Large intestine (tissue), 3 donors: ENCODE data around the gene EBF3. TPM values are rescaled to one million over a fixed set of nuclear protein-coding genes. Genes with fewer than 3 reads are reported as not detected.

ENCODE experiments used
- DNase-seq, 2 donors: peaks; one replicate each; pipeline versions ENCODE4 v3.0.0 to v3.0.0-alpha.2; 2013
- H3K27ac ChIP-seq: one replicate; pipeline ENCODE4 v1.5.1; 2013; ENCODE audit warnings: low read length
- H3K27me3 ChIP-seq: 2 replicates; pipeline ENCODE4 v1.6.1; 2013; ENCODE audit warnings: low read length; ENCODE audit not compliant: control insufficient read depth, insufficient read depth
- H3K36me3 ChIP-seq: 2 replicates; pipeline ENCODE4 v1.6.1; 2013; ENCODE audit warnings: low read length; ENCODE audit not compliant: control insufficient read depth, insufficient read depth
- H3K4me1 ChIP-seq: one replicate; pipeline ENCODE4 v1.6.1; 2013; ENCODE audit warnings: low read length; ENCODE audit not compliant: control insufficient read depth, insufficient read depth
- H3K4me3 ChIP-seq: one replicate; pipeline ENCODE4 v1.5.1; 2013; ENCODE audit warnings: low read length
- H3K9me3 ChIP-seq: one replicate; pipeline ENCODE4 v1.6.1; 2013; ENCODE audit warnings: mild to moderate bottlenecking, low read depth, low read length, moderate library complexity; ENCODE audit not compliant: control insufficient read depth
- WGBS: methylation state at CpG from one replicate; pipeline ENCODE4 v1.1.5; 2013; ENCODE audit warnings: low lambda C conversion rate; ENCODE audit not compliant: insufficient coverage; 5-methylcytosine and 5-hydroxymethylcytosine counted together
- polyA plus RNA-seq: library from polyadenylated mRNA; unstranded; fragments of 120-200 nt; gene quantifications from one replicate; pipeline ENCODE4 v1.2.1, GENCODE V29; 2013

The EBF3 gene
- polyA plus RNA-seq, 1 donor, result 7.5 TPM

DNA sequence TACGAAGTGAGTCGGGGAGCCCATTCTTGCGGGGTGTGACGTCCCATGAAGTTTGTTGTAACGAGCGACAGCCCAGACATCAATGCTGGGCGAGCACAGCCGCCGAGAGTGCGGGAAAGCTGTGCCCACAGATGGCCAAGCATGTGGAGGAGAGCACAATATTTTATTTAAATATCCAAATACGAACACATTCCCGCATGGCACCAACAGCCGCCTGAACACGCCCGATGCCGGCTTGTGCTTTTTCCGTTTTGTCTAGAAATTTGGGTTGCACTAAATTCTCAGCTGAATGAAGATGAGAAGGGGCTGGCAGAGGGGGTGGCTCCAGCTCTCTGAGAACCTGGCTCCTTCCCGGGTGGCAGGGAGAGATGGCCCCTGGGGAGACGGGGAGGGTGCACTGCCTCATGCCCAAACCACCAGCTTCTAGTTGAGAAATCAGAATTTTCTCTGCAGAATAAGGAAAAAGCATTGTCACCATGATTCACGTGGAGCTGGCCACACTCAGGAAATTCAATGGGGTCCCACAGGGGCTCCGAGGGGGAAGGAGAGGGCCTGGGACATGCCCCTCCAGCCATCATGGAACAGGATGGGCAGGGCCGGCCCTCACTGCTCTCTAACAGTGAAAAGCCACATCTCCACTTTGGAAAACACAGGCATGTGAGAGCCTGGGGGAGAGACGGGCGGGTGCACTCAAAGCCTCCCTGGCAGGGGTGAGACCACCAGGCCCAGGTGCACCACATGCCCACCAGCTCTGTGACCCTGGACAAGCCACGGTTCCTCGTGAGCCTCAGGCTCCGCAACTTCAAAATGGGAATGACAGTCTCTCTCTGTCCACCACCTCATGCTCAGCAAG lies 48.3 kb downstream of the EBF3 start:
- no peak overlapping the region for H3K4me3 ChIP-seq
- no CpG with 5 or more reads among the region's 27 CpGs for WGBS
- H3K36me3 ChIP-seq, result no peaks in the 10 kb centered on the region
- H3K27me3 ChIP-seq, result no peaks in the 10 kb centered on the region
- no peaks in the 10 kb centered on the region for H3K4me1 ChIP-seq
- no peaks in the 10 kb centered on the region for H3K9me3 ChIP-seq
- DNase-seq, result no peak
- no peak overlapping the region for H3K27ac ChIP-seq

DNA sequence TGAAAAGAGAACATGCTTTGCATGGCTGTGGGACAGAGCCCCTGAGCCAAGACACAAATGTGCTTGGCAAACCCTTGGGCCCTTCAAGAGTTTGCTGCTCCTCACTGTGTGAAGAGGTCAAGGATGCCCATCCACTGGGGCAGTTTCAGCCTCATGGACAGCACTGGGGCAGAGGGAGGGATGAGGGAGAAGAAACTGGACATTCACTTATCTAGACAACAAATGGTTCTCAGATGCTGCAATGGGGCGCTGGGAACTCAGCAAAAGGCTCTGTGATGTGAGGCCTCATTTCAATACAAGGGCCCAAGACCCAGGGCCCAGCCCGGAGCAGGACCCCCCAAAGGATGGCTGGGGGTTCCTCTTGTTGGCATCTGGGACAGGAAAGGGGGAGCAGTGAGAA lies 49.1 kb downstream of the EBF3 start:
- no peak overlapping the region for H3K4me3 ChIP-seq
- DNase-seq, result no peak
- H3K36me3 ChIP-seq, result no peaks in the 10 kb centered on the region
- no peak overlapping the region for H3K27ac ChIP-seq
- H3K27me3 ChIP-seq, result no peaks in the 10 kb centered on the region
- no peaks in the 10 kb centered on the region for H3K4me1 ChIP-seq
- no peaks in the 10 kb centered on the region for H3K9me3 ChIP-seq
- no CpG with 5 or more reads among the region's 2 CpGs for WGBS

DNA sequence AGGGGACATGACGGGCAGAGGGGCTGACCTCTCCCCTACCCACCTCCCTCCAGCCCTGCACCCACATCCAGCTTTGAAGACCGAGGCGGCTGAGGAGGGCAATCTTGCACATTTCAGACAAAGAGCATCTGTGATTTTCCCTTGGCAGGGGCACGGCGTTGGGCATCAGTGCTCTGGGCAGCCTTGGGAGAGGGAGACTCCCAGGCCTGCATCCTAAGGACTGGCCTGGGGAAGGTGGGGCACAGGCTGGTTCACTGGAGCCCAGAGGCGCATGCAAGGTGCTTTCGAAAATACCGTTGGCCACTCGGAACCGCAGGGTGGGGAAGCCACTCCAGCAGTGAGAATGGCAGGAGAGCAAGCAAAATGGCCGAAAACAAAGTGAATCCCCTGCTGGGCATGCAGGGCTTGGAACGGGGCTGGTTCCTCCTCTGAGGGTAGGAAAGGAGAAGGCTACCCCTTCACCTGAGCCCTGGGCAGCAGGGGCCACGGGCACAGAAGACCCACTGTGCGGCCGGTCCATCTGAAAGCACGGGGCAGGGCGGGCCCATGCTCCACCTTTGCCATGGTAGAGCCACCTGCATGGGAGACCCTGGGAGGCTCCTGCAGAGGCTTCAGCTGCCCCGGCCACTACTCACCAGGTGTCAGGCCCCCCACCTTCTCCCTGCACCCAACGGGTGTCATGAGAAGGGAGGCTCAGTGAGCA lies 49.8 kb downstream of the EBF3 start:
- no peaks in the 10 kb centered on the region for H3K4me1 ChIP-seq
- H3K27ac ChIP-seq, result no peak overlapping the region
- no peaks in the 10 kb centered on the region for H3K9me3 ChIP-seq
- H3K27me3 ChIP-seq, result no peaks in the 10 kb centered on the region
- 100% methylated on average over 1 of the region's 19 CpGs for WGBS
- no peaks in the 10 kb centered on the region for H3K36me3 ChIP-seq
- DNase-seq, result no peak
- no peak overlapping the region for H3K4me3 ChIP-seq

DNA sequence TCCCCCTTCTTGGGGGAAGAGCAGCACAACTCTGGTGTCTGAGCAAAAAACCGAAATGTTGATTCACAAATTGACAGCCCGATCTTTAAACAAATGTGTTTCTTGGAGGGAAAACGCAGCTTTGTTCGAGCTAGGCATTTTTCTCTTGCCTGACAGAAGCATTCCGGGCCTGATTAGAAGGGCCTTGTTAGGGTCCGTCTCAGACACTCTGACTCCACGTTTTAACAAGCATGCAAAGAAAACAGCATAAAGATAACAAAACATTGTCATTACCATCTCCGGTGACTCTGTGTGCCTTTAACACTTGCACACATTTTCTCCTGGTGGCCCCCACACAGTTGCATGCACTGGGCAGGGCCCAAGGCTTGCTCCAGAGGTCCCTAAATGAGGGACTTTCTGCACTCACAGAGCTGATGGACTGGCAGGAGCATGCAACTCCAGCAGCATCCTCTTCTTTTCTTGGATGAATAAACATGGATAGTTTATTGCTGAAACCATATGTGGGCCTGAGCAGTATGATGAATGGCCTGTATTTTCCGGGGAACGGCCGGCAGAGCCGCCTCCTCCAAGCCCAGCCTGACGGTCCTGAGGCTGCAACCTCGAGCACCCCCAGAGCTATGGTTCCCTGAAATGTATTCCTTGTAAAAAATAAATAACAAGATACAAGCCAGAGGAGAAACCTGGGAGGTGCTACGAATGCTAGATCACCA lies 50.9 kb downstream of the EBF3 start:
- Histone ChIP-seq H3K4me3 (no peak overlapping the region), H3K27ac (no peak overlapping the region), H3K27me3 (peaks cover 3% of the 10 kb centered on the region), H3K9me3 (no peaks in the 10 kb centered on the region), H3K4me1 (no peaks in the 10 kb centered on the region), H3K36me3 (no peaks in the 10 kb centered on the region)
- DNase-seq, result no peak
- 49% methylated on average over 2 of the region's 15 CpGs for WGBS

DNA sequence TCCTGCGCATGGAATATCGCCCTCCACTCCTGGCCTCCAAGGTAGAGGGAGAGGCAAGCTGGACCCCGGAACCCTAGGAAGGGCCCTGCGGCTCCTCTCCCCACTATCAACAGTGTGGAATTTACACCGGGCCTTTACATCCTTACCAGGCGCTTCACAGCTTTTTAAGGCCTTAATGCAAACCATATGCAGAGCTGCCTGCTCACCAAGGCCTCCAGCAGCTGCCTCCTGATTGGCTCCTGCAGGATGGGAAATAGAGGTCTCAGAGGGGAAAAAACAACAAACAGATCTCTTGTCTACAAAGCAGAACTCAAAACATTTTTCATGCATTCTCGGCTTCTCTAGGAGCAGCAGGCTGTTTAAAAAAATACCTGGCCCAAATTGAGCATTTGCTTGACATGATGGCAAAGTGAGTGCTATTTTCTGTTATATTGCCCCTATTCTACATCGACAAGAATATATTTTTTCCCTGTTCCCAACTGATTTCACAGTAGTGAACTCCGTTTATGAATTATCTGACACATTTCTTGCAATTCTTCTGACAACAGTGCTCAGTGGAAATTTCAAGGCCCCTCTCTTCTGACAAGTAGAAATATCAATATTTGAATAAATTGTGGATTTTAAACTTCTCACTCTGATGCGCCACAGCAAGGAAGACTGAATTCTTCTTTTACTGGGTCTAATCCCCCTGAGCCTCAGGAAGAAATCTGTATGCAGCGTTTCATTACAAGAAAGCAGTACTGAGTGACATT lies 51.7 kb downstream of the EBF3 start:
- no peaks in the 10 kb centered on the region for H3K36me3 ChIP-seq
- H3K4me1 ChIP-seq, result no peaks in the 10 kb centered on the region
- peaks cover 4% of the 10 kb centered on the region for H3K27me3 ChIP-seq
- H3K4me3 ChIP-seq, result no peak overlapping the region
- H3K27ac ChIP-seq, result no peak overlapping the region
- WGBS, result 100% methylated on average over 1 of the region's 11 CpGs
- DNase-seq, result no peak
- no peaks in the 10 kb centered on the region for H3K9me3 ChIP-seq

DNA sequence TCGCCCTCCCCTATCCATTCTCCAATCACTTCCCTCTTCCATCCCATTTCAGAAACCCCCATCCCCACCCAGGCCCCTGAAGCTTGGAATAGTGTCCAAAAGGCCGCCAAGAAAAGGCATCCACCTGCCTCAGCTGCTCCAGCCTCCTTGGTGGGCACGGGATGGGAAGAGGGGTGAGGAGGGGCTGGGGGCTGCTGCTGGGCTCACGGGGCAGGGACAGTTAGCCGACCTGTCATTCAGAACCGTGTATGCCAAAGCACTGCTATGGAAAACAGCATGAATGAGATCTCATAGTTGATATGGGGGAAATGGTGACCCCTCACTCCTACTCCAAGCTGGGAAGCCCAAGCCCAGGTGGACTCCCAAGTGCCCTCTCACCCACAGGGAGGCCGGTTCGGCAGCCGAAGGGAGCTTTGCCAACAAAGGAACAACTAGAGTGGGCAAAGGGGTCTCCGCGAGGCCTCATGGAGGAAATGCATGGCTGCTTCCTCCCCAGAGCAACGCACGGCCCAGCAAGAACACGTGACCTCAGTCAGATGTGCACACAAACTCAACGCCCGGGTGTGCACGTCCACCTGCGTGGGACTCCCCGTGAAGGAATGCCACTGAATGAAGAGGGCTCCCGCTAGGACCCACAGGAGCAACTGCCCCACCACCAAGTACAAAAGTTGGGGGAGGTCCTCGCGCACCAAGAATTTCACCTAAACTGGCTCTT lies 52.5 kb downstream of the EBF3 start:
- Histone ChIP-seq H3K27ac (no peak overlapping the region), H3K27me3 (peaks cover 7% of the 10 kb centered on the region), H3K9me3 (no peaks in the 10 kb centered on the region), H3K4me1 (no peaks in the 10 kb centered on the region), H3K4me3 (no peak overlapping the region), H3K36me3 (no peaks in the 10 kb centered on the region)
- no peak for DNase-seq
- 80% methylated on average over 1 of the region's 22 CpGs for WGBS

DNA sequence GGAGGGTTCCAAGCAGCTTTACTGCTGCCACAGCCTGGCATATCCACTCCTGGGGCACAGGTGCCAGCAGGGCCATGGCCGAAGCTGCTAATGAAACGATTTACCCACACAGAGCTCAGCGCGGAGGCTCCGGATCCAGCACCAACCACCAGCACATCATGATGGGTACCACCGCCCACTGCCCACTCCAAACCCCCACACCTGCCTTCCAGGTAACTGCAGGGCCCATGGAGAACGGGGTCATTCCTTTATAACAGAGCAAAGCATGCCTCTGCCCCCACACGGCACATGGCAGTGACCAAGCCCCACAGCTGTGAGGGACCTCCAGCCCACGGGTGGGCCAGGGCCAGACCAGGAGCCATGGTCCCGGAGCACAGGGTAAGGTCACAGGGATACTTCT lies 53.2 kb downstream of the EBF3 start:
- DNase-seq, result no peak
- WGBS, result no CpG with 5 or more reads among the region's 10 CpGs
- H3K9me3 ChIP-seq, result no peaks in the 10 kb centered on the region
- no peaks in the 10 kb centered on the region for H3K36me3 ChIP-seq
- no peak overlapping the region for H3K27ac ChIP-seq
- H3K27me3 ChIP-seq, result peaks cover 7% of the 10 kb centered on the region
- H3K4me1 ChIP-seq, result no peaks in the 10 kb centered on the region
- H3K4me3 ChIP-seq, result no peak overlapping the region

DNA sequence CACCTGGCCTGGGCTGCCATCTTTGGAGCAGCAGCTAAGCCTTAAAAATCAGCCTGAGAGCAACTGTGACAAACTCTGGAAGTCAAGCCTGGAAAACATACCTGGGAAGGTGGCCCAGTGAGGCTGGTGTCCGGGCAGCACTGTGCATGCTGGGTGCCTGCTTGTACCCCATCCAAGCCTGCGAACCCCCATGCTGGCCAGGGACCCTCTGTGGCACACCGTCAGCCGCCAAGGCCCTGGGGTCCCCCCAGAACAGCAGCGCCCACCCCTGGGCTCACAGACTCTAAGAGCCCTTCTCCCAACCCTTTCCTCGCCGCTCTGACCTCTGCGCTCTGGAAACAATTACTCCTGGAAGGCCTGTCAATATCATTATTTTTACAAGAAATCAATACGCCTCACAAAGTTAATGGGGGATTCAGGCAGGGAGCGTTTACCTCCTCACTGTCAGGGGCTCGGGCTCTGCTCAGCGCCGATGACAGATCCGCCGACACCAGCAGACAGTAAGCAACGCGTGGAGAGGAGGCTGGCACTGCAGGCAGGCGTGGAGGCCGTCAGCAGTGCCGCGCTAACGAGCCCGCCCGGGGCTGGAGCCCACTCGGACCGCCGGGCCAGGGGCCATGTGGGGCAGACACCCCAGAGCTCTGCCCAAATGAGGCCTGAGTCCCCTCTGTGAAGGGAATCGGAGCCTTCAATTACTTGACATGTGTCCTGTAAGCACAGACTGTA lies 54.4 kb downstream of the EBF3 start:
- Histone ChIP-seq H3K27ac (no peak overlapping the region), H3K4me1 (no peaks in the 10 kb centered on the region), H3K36me3 (no peaks in the 10 kb centered on the region), H3K4me3 (no peak overlapping the region), H3K9me3 (no peaks in the 10 kb centered on the region), H3K27me3 (peaks cover 7% of the 10 kb centered on the region)
- WGBS, result 100% methylated on average over 2 of the region's 28 CpGs
- DNase-seq, result no peak

DNA sequence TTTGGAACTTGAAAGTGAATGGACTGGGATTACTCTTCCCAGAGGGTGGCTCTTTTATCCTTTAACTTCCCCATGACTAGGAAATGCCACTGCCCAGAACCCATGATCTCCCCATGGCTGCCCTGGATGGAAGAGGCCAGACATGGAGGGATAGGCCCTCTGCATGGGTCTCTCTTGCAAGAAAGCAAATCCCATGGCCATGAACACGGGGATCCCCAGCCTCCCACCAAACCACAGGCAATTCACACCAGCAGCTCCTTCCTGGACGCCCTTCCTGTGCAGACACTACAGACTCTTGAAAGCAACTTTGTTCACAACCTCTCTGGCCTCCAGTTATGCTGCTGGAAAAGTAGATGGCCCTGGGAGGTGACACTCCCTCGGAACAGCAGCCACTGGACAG lies 55.0 kb downstream of the EBF3 start:
- no peaks in the 10 kb centered on the region for H3K4me1 ChIP-seq
- DNase-seq, result no peak
- no peaks in the 10 kb centered on the region for H3K9me3 ChIP-seq
- no CpG with 5 or more reads among the region's 3 CpGs for WGBS
- peaks cover 7% of the 10 kb centered on the region for H3K27me3 ChIP-seq
- no peaks in the 10 kb centered on the region for H3K36me3 ChIP-seq
- H3K27ac ChIP-seq, result no peak overlapping the region
- H3K4me3 ChIP-seq, result no peak overlapping the region
